Inflammatory macrophage (primary cell): Measurements from ENCODE around the gene XK.
A peak's percentile ranks its signal among the peaks of the same experiment; 100 is the strongest.
"Not testable (repeated sequence)": the region's sequence is repeated elsewhere in the genome, so short reads cannot be mapped to it uniquely, and the experiment has no call there.

ENCODE experiments used
- DNase-seq, 2 donors: peaks; one replicate each; pipeline ENCODE4 v3.0.0-alpha.2; 2020 to 2022
- total RNA-seq, 18 experiments: gene quantifications; one replicate each; lab custom pipeline; 2026; ENCODE audit warnings: mixed read lengths in 6 of 18, inconsistent platforms in 2 of 18; lab: John Stamatoyannopoulos, UW

XK gene
- total RNA-seq = 0.19 to 3.1 (median 0.95) reads per million in 18 experiments

- DNase-seq = peak; percentile 22 to 43
These were observed at the start of gene XK for GRCh38 chrX:37685381-37686359. TSS of gene XK (plus strand) at chrX:37685791. CDS start at chrX:37685962, 171 bp downstream.

- DNase-seq = no peak
These were observed 47.5 kb upstream of the XK start for GRCh38 chrX:37638047-37638446.

- DNase-seq = peak in 1 of 2 donors; percentile 4
These were observed 45.4 kb upstream of the XK start for GRCh38 chrX:37640142-37640541.

GRCh38 chrX:37641859-37642258 is 43.7 kb upstream of the XK start:
- no peak for DNase-seq

- DNase-seq = no peak
These were observed 40.9 kb upstream of the XK start for GRCh38 chrX:37644381-37645305.

- DNase-seq = peak in 1 of 2 donors; percentile 1
These were observed 39.3 kb upstream of the XK start for GRCh38 chrX:37646254-37646653.

GRCh38 chrX:37650879-37651278 is 34.7 kb upstream of the XK start:
- DNase-seq = not testable (repeated sequence)

GRCh38 chrX:37651921-37652452 is 33.6 kb upstream of the XK start:
- no peak for DNase-seq

GRCh38 chrX:37652589-37653231 is 32.9 kb upstream of the XK start:
- no peak for DNase-seq

GRCh38 chrX:37653397-37654085 is 32.0 kb upstream of the XK start:
- DNase-seq = no peak

- DNase-seq = no peak
These were observed 27.1 kb upstream of the XK start for GRCh38 chrX:37658343-37659030.

GRCh38 chrX:37659047-37659446 is 26.5 kb upstream of the XK start:
- no peak for DNase-seq

- no peak for DNase-seq
These were observed 23.4 kb upstream of the XK start for GRCh38 chrX:37662181-37662580.

- no peak for DNase-seq
These were observed 19.1 kb upstream of the XK start for GRCh38 chrX:37666516-37666915.

GRCh38 chrX:37667141-37667540 is 18.4 kb upstream of the XK start:
- DNase-seq = no peak

GRCh38 chrX:37672563-37672962 is 13.0 kb upstream of the XK start:
- DNase-seq = no peak

GRCh38 chrX:37676811-37677210 is 8.8 kb upstream of the XK start:
- DNase-seq = no peak

- DNase-seq = no peak
These were observed 8.3 kb upstream of the XK start for GRCh38 chrX:37677243-37677642.

GRCh38 chrX:37677765-37678164 is 7.8 kb upstream of the XK start:
- DNase-seq = no peak

GRCh38 chrX:37678574-37678973 is 7.0 kb upstream of the XK start:
- no peak for DNase-seq

- no peak for DNase-seq
These were observed 6.4 kb upstream of the XK start for GRCh38 chrX:37679230-37679629.
